IMR-90 (cell line): ENCODE measurements around the gene BCL7A. TPM values are rescaled to one million over a fixed set of nuclear protein-coding genes. Genes with fewer than 3 reads are reported as not detected.

Experiments used
- ATAC-seq: fragments of 200-7000 bp; cut with Tn5 transposase; 2 replicates; pipeline ENCODE4 v1.9.1; 2020; ENCODE audit warnings: low read depth, mild to moderate bottlenecking, moderate library complexity
- BruUV-seq: library from RNA; stranded (reverse); fragments of 400-500 nt; replicated peaks from 2 replicates; lab custom pipeline; 2021; lab: Mats Ljungman, UMichigan
- CTCF ChIA-PET: fragments of 300-600 bp; formaldehyde crosslinking; extraction: SDS; loops from one replicate; lab custom pipeline; 2021; ENCODE audit warnings: antibody characterized with exemption; lab: Yijun Ruan, JAX
- POLR2A ChIA-PET: fragments of 300-600 bp; sonication (Branson Sonifier 250); formaldehyde crosslinking; loops from one replicate; lab custom pipeline; 2022; ENCODE audit warnings: antibody characterized with exemption; ENCODE audit not compliant: unreplicated experiment; lab: Charles Lee
- DNase-seq: peaks from one replicate; pipeline ENCODE4 v3.0.0; 2013
- H2AFZ ChIP-seq: replicated peaks from 2 replicates; pipeline ENCODE3; 2013; ENCODE audit warnings: low read length, mild to moderate bottlenecking; ENCODE audit not compliant: poor library complexity
- H2AK5ac ChIP-seq: 2 replicates; pipeline ENCODE4 v1.6.1; 2013; ENCODE audit warnings: low read depth, low read length, inconsistent platforms
- H2AK9ac ChIP-seq: replicated peaks from 2 replicates; pipeline ENCODE3; 2013; ENCODE audit warnings: mild to moderate bottlenecking, low read depth, low read length, moderate library complexity; ENCODE audit not compliant: poor library complexity
- H2BK120ac ChIP-seq: 2 replicates; pipeline ENCODE4 v1.6.1; 2013; ENCODE audit warnings: low read depth, low read length, inconsistent platforms
- H2BK15ac ChIP-seq: 3 replicates; pipeline ENCODE4 v1.6.1; 2013; ENCODE audit warnings: low read depth, low read length, inconsistent platforms
- H2BK20ac ChIP-seq: 2 replicates; pipeline ENCODE4 v1.6.1; 2013; ENCODE audit warnings: low read depth, mild to moderate bottlenecking, inconsistent platforms, low read length, moderate library complexity
- H2BK5ac ChIP-seq: 2 replicates; pipeline ENCODE4 v1.6.1; 2013; ENCODE audit warnings: mild to moderate bottlenecking, low read depth, low read length, inconsistent platforms; ENCODE audit not compliant: poor library complexity, severe bottlenecking
- H3K14ac ChIP-seq: replicated peaks from 2 replicates; pipeline ENCODE4 v1.6.1; 2013; ENCODE audit warnings: low read depth, low read length, inconsistent platforms
- H3K18ac ChIP-seq: 2 replicates; pipeline ENCODE4 v1.6.1; 2013; ENCODE audit warnings: low read depth, low read length, control low read depth
- H3K23ac ChIP-seq: 2 replicates; pipeline ENCODE4 v1.6.1; 2013; ENCODE audit warnings: low read depth, low read length, inconsistent platforms
- H3K27ac ChIP-seq: 2 replicates; pipeline ENCODE4 v1.5.1; 2013; ENCODE audit warnings: mild to moderate bottlenecking, control low read depth, low read length; ENCODE audit not compliant: insufficient read depth
- H3K27me3 ChIP-seq: 2 replicates; pipeline ENCODE4 v1.6.1; 2013; ENCODE audit warnings: low read length; ENCODE audit not compliant: control insufficient read depth, insufficient read depth
- H3K36me3 ChIP-seq: 2 replicates; pipeline ENCODE4 v1.6.1; 2013; ENCODE audit warnings: low read length, mixed read lengths; ENCODE audit not compliant: control insufficient read depth, insufficient read depth
- H3K4ac ChIP-seq: 2 replicates; pipeline ENCODE4 v1.6.1; 2013; ENCODE audit warnings: low read depth, low read length, inconsistent platforms
- H3K4me1 ChIP-seq: 2 replicates; pipeline ENCODE4 v1.6.1; 2013; ENCODE audit warnings: low read length, mixed read lengths; ENCODE audit not compliant: control insufficient read depth, insufficient read depth
- H3K4me2 ChIP-seq: 2 replicates; pipeline ENCODE4 v1.6.1; 2013; ENCODE audit warnings: low read depth, mild to moderate bottlenecking, control low read depth, low read length, moderate library complexity
- H3K4me3 ChIP-seq: 2 replicates; pipeline ENCODE4 v1.5.1; 2013; ENCODE audit warnings: low read depth, mild to moderate bottlenecking, control low read depth, low read length, moderate library complexity; ENCODE audit not compliant: insufficient read depth
- H3K56ac ChIP-seq: 2 replicates; pipeline ENCODE4 v1.6.1; 2013; ENCODE audit warnings: low read length, inconsistent platforms; ENCODE audit not compliant: insufficient read depth; ENCODE audit errors: extremely low read depth
- H3K79me1 ChIP-seq, 2 experiments: 2 replicates each; pipeline ENCODE4 v1.6.1; 2013; ENCODE audit warnings: low read length in 2 of 2, inconsistent platforms in 1 of 2, low read depth in 1 of 2
- H3K9ac ChIP-seq: 2 replicates; pipeline ENCODE4 v1.6.1; 2013; ENCODE audit warnings: low read depth, low read length, control low read depth
- H3K9me1 ChIP-seq: 2 replicates; pipeline ENCODE4 v1.6.1; 2013; ENCODE audit warnings: low read length, inconsistent platforms; ENCODE audit not compliant: insufficient read depth
- H3K9me3 ChIP-seq: 2 replicates; pipeline ENCODE4 v1.6.1; 2013; ENCODE audit warnings: low read length; ENCODE audit not compliant: control insufficient read depth, insufficient read depth
- H4K20me1 ChIP-seq: 2 replicates; pipeline ENCODE4 v1.6.1; 2013; ENCODE audit warnings: low read length, inconsistent platforms; ENCODE audit not compliant: insufficient read depth
- H4K5ac ChIP-seq: 2 replicates; pipeline ENCODE4 v1.6.1; 2013; ENCODE audit warnings: mild to moderate bottlenecking, low read depth, low read length, control low read depth
- H4K8ac ChIP-seq, 2 experiments: 2 replicates each; pipeline ENCODE4 v1.6.1; 2013; ENCODE audit warnings: low read depth in 2 of 2, low read length in 2 of 2, control low read depth in 1 of 2, inconsistent platforms in 1 of 2
- H4K91ac ChIP-seq: 2 replicates; pipeline ENCODE4 v1.6.1; 2013; ENCODE audit warnings: low read depth, low read length, inconsistent platforms; ENCODE audit not compliant: insufficient read depth
- BHLHE40 ChIP-seq: fragments of 150-350 bp; IDR thresholded peaks from 2 replicates; pipeline ENCODE4 v1.6.1; 2016; ENCODE audit warnings: mild to moderate bottlenecking, low read depth, low read length
- CEBPB ChIP-seq: IDR thresholded peaks from 2 replicates; pipeline ENCODE4 v1.6.1; 2012; ENCODE audit warnings: low read depth, low read length, improper control_type of control experiment
- CHD1 ChIP-seq: IDR thresholded peaks from 2 replicates; pipeline ENCODE4 v1.6.1; 2012; ENCODE audit warnings: low read depth, low read length, improper control_type of control experiment
- CTCF ChIP-seq: conservative IDR thresholded peaks from 2 replicates; pipeline ENCODE4 v1.5.1; 2012; ENCODE audit warnings: mild to moderate bottlenecking, low read depth, low read length, improper control_type of control experiment
- ELK1 ChIP-seq: fragments of 150-350 bp; IDR thresholded peaks from 2 replicates; pipeline ENCODE4 v1.6.1; 2016; ENCODE audit warnings: low read depth, mild to moderate bottlenecking, low read length, moderate library complexity, borderline replicate concordance
- FOS ChIP-seq: fragments of 150-350 bp; IDR thresholded peaks from 2 replicates; pipeline ENCODE4 v1.6.1; 2016; ENCODE audit warnings: low read depth, low read length
- MAFK ChIP-seq: IDR thresholded peaks from 2 replicates; pipeline ENCODE4 v1.6.1; 2012; ENCODE audit warnings: low read depth, low read length, improper control_type of control experiment
- MXI1 ChIP-seq: IDR thresholded peaks from 2 replicates; pipeline ENCODE4 v1.6.1; 2012; ENCODE audit warnings: low read depth, mild to moderate bottlenecking, low read length, moderate library complexity, borderline replicate concordance
- NFE2L2 ChIP-seq: fragments of 150-350 bp; IDR thresholded peaks from 2 replicates; pipeline ENCODE4 v1.6.1; 2016; ENCODE audit warnings: low read depth, mild to moderate bottlenecking, low read length
- POLR2A ChIP-seq: IDR thresholded peaks from 2 replicates; pipeline ENCODE4 v1.6.1; 2012; ENCODE audit warnings: mild to moderate bottlenecking, low read depth, low read length
- RAD21 ChIP-seq: IDR thresholded peaks from 2 replicates; pipeline ENCODE4 v1.6.1; 2012; ENCODE audit warnings: low read length, improper control_type of control experiment
- RCOR1 ChIP-seq: IDR thresholded peaks from 2 replicates; pipeline ENCODE4 v1.6.1; 2012; ENCODE audit warnings: mild to moderate bottlenecking, low read length, improper control_type of control experiment; ENCODE audit not compliant: insufficient replicate concordance
- RFX5 ChIP-seq: IDR thresholded peaks from 2 replicates; pipeline ENCODE4 v1.8.0; 2012; ENCODE audit warnings: low read depth, mild to moderate bottlenecking, low read length, moderate library complexity
- SMC3 ChIP-seq: fragments of 150-350 bp; IDR thresholded peaks from 2 replicates; pipeline ENCODE4 v1.6.1; 2016; ENCODE audit warnings: low read depth, mild to moderate bottlenecking, antibody characterized with exemption, low read length, moderate library complexity
- USF2 ChIP-seq: fragments of 150-350 bp; IDR thresholded peaks from 2 replicates; pipeline ENCODE4 v1.6.1; 2017; ENCODE audit warnings: mild to moderate bottlenecking, antibody characterized with exemption, low read length, low read depth
- WGBS, 2 experiments: methylation state at CpG; one replicate each; pipeline versions ENCODE4 v1.1.5 to v1.1.7; 2013; ENCODE audit warnings: missing lambda C conversion rate in 2 of 2; ENCODE audit not compliant: insufficient read length in 1 of 2; ENCODE audit errors: extremely low coverage in 2 of 2; 5-methylcytosine and 5-hydroxymethylcytosine counted together
- dilution Hi-C: fragments of 300-500 bp; cut with HindIII; formaldehyde crosslinking; loops from one replicate; pipeline ENCODE4 v1.14.3; 2018; ENCODE audit warnings: low sequenced_read_pairs; ENCODE audit not compliant: unreplicated experiment
- in situ Hi-C: fragments of 300-500 bp; cut with MboI; formaldehyde crosslinking; loops from 3 replicates; pipeline ENCODE4 v1.14.3; 2019; ENCODE audit warnings: low sequenced_read_pairs, inconsistent platforms, mixed read lengths
- intact Hi-C: fragments of 100-400 bp; cut with micrococcal nuclease; formaldehyde crosslinking; loops from 2 replicates; pipeline ENCODE4 v1.10.0; 2022
- polyA plus RNA-seq, 3 experiments: library from polyadenylated mRNA; depleted of rRNA; stranded (reverse); fragments of >200 nt; gene quantifications; 2 replicates each; pipeline ENCODE4 v1.2.3, GENCODE V29; 2012; ENCODE audit warnings: low replicate concordance in 1 of 3
- total RNA-seq: library from RNA; depleted of rRNA; stranded (reverse); fragments of >200 nt; gene quantifications from 2 replicates; pipeline ENCODE4 v1.2.3, GENCODE V29; 2012

Gene BCL7A
- total and polyA plus RNA-seq, 2 of the 4 experiments (the other 2 are of a cell fraction) = 5.6 to 7.9 TPM

- DNase-seq (no peak), ATAC-seq (peak; percentile 95)
- Histone ChIP-seq H3K18ac (no peak overlapping the region), H2BK5ac (no peak overlapping the region), H2AFZ (peak overlapping the region; percentile 34), H3K4me1 (no peaks in the 10 kb centered on the region), H3K36me3 (peaks cover 2% of the 10 kb centered on the region; the same call in 1 of the 2 replicates), H3K23ac (no peak overlapping the region), H3K79me1 (peaks cover 19 to 51% of the 10 kb centered on the region in 2 experiments), H2BK15ac (no peak overlapping the region), H4K20me1 (peaks cover 11% of the 10 kb centered on the region), H3K14ac (no peak overlapping the region), H3K9me3 (no peaks in the 10 kb centered on the region), H2BK120ac (no peak overlapping the region), H3K4me2 (no peak overlapping the region), H3K9ac (no peak overlapping the region), H4K5ac (no peak overlapping the region), H3K4ac (no peak overlapping the region), H3K27me3 (no peaks in the 10 kb centered on the region), H3K4me3 (no peak overlapping the region), H3K27ac (no peak overlapping the region), H4K8ac (no peak overlapping the region), H4K91ac (no peak overlapping the region), H2AK9ac (peak overlapping the region; percentile 81), H2AK5ac (no peak overlapping the region; the same call in 1 of the 2 replicates), H3K9me1 (no peaks in the 10 kb centered on the region; the same call in 1 of the 2 replicates), H2BK20ac (no peak overlapping the region), H3K56ac (no peak overlapping the region)
- intact Hi-C loops = no loop called here
- in situ Hi-C loops = no loop called here
- ChIA-PET CTCF (no interaction called here), POLR2A (no interaction called here)
- WGBS, 2 experiments = 50% methylated on average over 10 of the region's 21 CpGs; no CpG with 5 or more reads in 1 of the 2 experiments
- BruUV-seq = no TSS peak
- dilution Hi-C loops = no loop called here
- no peak for TF ChIP-seq POLR2A
- TF ChIP-seq CHD1 = no peak
- no peak for TF ChIP-seq BHLHE40
- TF ChIP-seq MAFK = no peak
- TF ChIP-seq CTCF = peak; percentile 64
- no peak for TF ChIP-seq ELK1
- no peak for TF ChIP-seq RCOR1
- no peak for TF ChIP-seq FOS
- no peak for TF ChIP-seq RFX5
- TF ChIP-seq MXI1 = no peak
- peak; percentile 50 for TF ChIP-seq RAD21
- no peak for TF ChIP-seq NFE2L2
- TF ChIP-seq SMC3 = peak; percentile 51
- no peak for TF ChIP-seq CEBPB
- no peak for TF ChIP-seq USF2
Observed at GRCh38 chr12:122031342-122032216, 9.9 kb downstream of the BCL7A start.
